PC-3 (cell line): ENCODE measurements around the gene KRTAP5-5.

ENCODE experiments used
- EZH2 ChIP-seq: fragments of 300-600 bp; sonication (generic); IDR thresholded peaks from one replicate; pipeline ENCODE4 v1.6.1; 2017; ENCODE audit warnings: antibody characterized with exemption, mild to moderate bottlenecking, low read length; ENCODE audit not compliant: unreplicated experiment
- EZH2phosphoT487 ChIP-seq: fragments of 300-600 bp; sonication (generic); IDR thresholded peaks from 2 replicates; pipeline ENCODE4 v1.6.1; 2018; ENCODE audit warnings: mild to moderate bottlenecking, antibody characterized with exemption, low read length, borderline replicate concordance
- TF ChIP-seq, protein P1 (sequence below): fragments of 300-600 bp; sonication (generic); conservative IDR thresholded peaks from 2 replicates; pipeline ENCODE4 v1.5.1; 2017; ENCODE audit warnings: antibody characterized with exemption, low read depth, mild to moderate bottlenecking, low read length

DNA sequence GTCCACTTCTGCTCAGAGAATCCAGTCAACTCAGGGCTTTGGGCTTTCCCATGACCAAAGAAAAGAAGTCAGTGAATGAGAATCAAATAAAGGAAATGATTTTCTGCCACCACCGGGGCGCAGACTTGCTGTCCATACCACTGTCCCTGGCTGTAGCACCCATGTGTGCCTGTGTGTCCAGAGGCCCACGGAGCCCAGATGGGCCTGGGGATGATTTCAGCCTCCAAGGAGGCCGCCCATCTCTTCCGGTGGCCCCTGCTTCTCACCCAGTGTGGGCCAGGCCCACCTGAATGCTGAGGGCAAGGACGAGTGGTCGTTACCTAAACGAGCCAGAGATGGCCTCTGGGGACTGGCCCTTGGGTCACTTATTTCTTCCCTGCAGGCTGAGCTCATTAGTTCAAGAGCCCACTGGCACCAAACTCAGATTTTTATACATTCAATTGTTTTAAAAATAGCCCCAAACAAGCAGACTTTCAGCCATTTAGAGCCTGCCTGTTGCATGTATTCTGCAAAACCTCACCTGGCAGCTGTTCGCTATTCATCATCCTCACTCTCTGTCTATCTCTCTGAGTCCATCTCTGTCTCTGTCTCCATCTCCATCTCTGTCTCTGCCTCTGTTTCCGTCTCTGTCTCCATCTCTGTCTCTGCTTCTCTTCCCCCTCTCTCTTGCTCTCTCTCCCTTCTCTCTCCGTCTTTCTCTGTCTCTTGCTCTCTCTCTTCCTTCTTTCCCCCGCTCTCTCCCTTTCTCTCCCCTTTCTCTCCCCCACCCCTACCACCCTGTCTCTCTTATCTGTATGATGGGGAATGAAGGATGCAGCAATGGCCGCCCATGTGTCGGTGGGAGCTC is 24.2 kb downstream of the KRTAP5-5 start:
- TF ChIP-seq, protein P1, sequence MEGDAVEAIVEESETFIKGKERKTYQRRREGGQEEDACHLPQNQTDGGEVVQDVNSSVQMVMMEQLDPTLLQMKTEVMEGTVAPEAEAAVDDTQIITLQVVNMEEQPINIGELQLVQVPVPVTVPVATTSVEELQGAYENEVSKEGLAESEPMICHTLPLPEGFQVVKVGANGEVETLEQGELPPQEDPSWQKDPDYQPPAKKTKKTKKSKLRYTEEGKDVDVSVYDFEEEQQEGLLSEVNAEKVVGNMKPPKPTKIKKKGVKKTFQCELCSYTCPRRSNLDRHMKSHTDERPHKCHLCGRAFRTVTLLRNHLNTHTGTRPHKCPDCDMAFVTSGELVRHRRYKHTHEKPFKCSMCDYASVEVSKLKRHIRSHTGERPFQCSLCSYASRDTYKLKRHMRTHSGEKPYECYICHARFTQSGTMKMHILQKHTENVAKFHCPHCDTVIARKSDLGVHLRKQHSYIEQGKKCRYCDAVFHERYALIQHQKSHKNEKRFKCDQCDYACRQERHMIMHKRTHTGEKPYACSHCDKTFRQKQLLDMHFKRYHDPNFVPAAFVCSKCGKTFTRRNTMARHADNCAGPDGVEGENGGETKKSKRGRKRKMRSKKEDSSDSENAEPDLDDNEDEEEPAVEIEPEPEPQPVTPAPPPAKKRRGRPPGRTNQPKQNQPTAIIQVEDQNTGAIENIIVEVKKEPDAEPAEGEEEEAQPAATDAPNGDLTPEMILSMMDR = no peak
- TF ChIP-seq EZH2phosphoT487 (no peak), EZH2 (no peak)
